Measurements from ENCODE around the gene BUD13. TPM values are rescaled to one million over a fixed set of nuclear protein-coding genes. Genes with fewer than 3 reads are reported as not detected.

Gene BUD13
- total and polyA plus RNA-seq, 8 donors = 12.5 to 41.2 (median 33.4) TPM

GRCh38 chr11:116800610-116801009, 27.8 kb upstream of the BUD13 start:
- Histone ChIP-seq H3K27ac (no peak overlapping the region), H3K4me1 (no peaks in the 10 kb centered on the region), H3K9me3 (no peaks in the 10 kb centered on the region), H3K4me3 (no peak overlapping the region), H3K36me3 (no peaks in the 10 kb centered on the region), H3K27me3 (no peaks in the 10 kb centered on the region)
- DNase-seq = no peak
- no peak for ATAC-seq
- intact Hi-C loops (cut with DNase I) = no loop called here
- TF ChIP-seq, protein P1, sequence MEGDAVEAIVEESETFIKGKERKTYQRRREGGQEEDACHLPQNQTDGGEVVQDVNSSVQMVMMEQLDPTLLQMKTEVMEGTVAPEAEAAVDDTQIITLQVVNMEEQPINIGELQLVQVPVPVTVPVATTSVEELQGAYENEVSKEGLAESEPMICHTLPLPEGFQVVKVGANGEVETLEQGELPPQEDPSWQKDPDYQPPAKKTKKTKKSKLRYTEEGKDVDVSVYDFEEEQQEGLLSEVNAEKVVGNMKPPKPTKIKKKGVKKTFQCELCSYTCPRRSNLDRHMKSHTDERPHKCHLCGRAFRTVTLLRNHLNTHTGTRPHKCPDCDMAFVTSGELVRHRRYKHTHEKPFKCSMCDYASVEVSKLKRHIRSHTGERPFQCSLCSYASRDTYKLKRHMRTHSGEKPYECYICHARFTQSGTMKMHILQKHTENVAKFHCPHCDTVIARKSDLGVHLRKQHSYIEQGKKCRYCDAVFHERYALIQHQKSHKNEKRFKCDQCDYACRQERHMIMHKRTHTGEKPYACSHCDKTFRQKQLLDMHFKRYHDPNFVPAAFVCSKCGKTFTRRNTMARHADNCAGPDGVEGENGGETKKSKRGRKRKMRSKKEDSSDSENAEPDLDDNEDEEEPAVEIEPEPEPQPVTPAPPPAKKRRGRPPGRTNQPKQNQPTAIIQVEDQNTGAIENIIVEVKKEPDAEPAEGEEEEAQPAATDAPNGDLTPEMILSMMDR (IDR thresholded peaks at IDR 0.05) = no peak

- Histone ChIP-seq H3K4me1 (no peaks in the 10 kb centered on the region), H3K27ac (no peak overlapping the region), H3K4me3 (no peak overlapping the region), H3K36me3 (no peaks in the 10 kb centered on the region), H3K27me3 (no peaks in the 10 kb centered on the region), H3K9me3 (no peaks in the 10 kb centered on the region)
- TF ChIP-seq, protein P1 (IDR thresholded peaks at IDR 0.05) = no peak
- ATAC-seq (no peak), DNase-seq (no peak)
- intact Hi-C loops (cut with DNase I) = no loop called here
These were observed 25.6 kb upstream of the BUD13 start for GRCh38 chr11:116798368-116798767.

DNA sequence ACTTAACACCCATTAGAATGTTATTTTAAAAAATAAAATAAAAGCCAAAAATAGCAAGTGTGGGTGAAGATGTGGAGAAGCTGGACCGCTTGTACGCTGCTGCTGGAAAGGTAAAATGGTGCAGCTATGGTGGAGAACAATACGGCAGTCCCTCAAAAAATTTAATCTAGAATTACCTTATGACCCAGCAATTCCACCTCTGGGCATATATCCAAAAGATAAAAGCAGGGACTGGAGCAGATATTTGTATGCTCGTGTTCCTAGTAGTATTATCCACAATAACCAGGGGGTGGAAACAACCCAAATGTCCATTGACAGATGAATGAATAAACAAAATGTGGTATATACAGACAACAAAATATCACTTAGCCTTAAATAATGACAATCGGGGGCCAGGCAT, 25.0 kb upstream of the BUD13 start:
- Histone ChIP-seq H3K4me1 (no peaks in the 10 kb centered on the region), H3K9me3 (no peaks in the 10 kb centered on the region), H3K36me3 (no peaks in the 10 kb centered on the region), H3K27ac (no peak overlapping the region), H3K4me3 (no peak overlapping the region), H3K27me3 (no peaks in the 10 kb centered on the region)
- intact Hi-C loops (cut with DNase I) = no loop called here
- TF ChIP-seq, protein P1 (IDR thresholded peaks at IDR 0.05) = no peak
- DNase-seq (no peak), ATAC-seq (no peak)

DNA sequence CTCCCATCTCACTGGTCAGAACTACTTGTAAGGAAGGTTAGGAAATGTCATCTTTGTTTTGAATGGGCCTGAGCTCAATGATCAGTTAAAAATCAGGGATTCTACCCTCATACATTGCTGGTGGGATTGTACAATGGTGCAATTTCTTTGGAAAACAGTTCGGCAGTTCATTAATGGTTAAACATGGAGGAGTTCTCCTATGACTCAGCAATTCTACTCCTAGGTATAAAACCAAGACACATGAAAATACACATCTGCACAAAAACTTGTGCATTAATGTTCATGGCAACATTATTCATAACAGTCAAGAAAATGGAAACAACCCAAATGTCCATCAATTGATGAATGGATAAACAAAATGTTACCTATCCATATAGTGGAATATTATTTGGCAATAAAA, 23.8 kb upstream of the BUD13 start:
- intact Hi-C loops (cut with DNase I) = no loop called here

DNA sequence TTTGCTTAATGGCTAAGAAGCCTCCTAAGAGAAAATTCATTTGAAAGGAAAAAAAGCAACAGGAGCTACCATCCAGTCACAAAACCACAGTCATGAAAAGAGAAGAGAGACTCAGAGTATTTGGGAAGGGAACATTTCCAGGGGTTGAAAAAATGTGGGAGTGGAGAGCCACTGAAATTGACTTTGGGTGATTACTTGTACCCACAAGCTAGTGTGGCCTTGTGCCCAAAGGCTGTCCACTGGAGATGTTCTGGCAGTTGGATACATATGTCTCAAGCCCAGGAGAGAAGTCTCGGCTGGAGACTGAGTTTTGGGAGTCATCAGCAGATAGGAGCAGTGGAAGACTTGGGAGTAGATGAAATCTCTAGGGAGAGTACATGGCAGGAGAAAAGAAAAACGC, 22.1 kb upstream of the BUD13 start:
- Histone ChIP-seq H3K4me3 (no peak overlapping the region), H3K27me3 (no peaks in the 10 kb centered on the region), H3K9me3 (no peaks in the 10 kb centered on the region), H3K27ac (no peak overlapping the region), H3K36me3 (no peaks in the 10 kb centered on the region), H3K4me1 (peaks cover 6 to 12% of the 10 kb centered on the region in 2 donors)
- ATAC-seq = no peak
- DNase-seq = no peak
- TF ChIP-seq, protein P1 (IDR thresholded peaks at IDR 0.05) = no peak
- intact Hi-C loops (cut with DNase I) = no loop called here

More for the DNA sequence above, 23.8 kb upstream of the BUD13 start:
- Histone ChIP-seq H3K4me3 (no peak overlapping the region), H3K27me3 (no peaks in the 10 kb centered on the region), H3K9me3 (no peaks in the 10 kb centered on the region), H3K27ac (no peak overlapping the region), H3K4me1 (peaks cover 2 to 3% of the 10 kb centered on the region in 2 donors), H3K36me3 (no peaks in the 10 kb centered on the region)
- no peak for DNase-seq
- TF ChIP-seq, protein P1 (IDR thresholded peaks at IDR 0.05) = no peak
- no peak for ATAC-seq
